Activated T-cell treated with anti-CD3 and anti-CD28 coated beads, Interleukin-2, amount 50 U/mL, for 24 hours (primary cell): Measurements from ENCODE around the gene RGS2.
A peak's percentile ranks its signal among the peaks of the same experiment; 100 is the strongest.

Experiments
- DNase-seq: peaks from one replicate; pipeline ENCODE4 v3.0.0-alpha.2; 2020
- H3K27ac Mint-ChIP-seq: 2 replicates; pipeline ENCODE4 v1.8.0; 2020; ENCODE audit warnings: mild to moderate bottlenecking, mixed read lengths
- H3K27me3 Mint-ChIP-seq: 2 replicates; pipeline ENCODE4 v1.8.0; 2020; ENCODE audit warnings: mixed read lengths
- H3K36me3 Mint-ChIP-seq: 2 replicates; pipeline ENCODE4 v1.8.0; 2020; ENCODE audit warnings: low read depth, mixed read lengths
- H3K4me1 Mint-ChIP-seq: 2 replicates; pipeline ENCODE4 v1.8.0; 2020; ENCODE audit warnings: low read depth, mixed read lengths
- H3K4me3 Mint-ChIP-seq: 2 replicates; pipeline ENCODE4 v1.8.0; 2020; ENCODE audit warnings: mild to moderate bottlenecking, moderate library complexity, mixed read lengths
- H3K9me3 Mint-ChIP-seq: 2 replicates; pipeline ENCODE4 v1.8.0; 2020; ENCODE audit warnings: mixed read lengths

The RGS2 gene

GRCh38 chr1:192808518-192809306 is at the start of gene RGS2:
Gene RGS2 (plus strand): TSS chr1:192809039. CDS start chr1:192809072, 33 bp downstream.
- peaks cover 47% of the 10 kb centered on the region for H3K4me1 Mint-ChIP-seq

GRCh38 chr1:192759104-192759503 is 49.7 kb upstream of the RGS2 start:
- Mint-ChIP-seq H3K27ac (no peak overlapping the region), H3K4me3 (no peak overlapping the region), H3K27me3 (peaks cover 25% of the 10 kb centered on the region), H3K4me1 (no peaks in the 10 kb centered on the region), H3K9me3 (no peaks in the 10 kb centered on the region), H3K36me3 (no peaks in the 10 kb centered on the region)
- DNase-seq, result no peak

More at GRCh38 chr1:192808518-192809306, at the start of gene RGS2:
- Mint-ChIP-seq H3K36me3 (peaks cover 24% of the 10 kb centered on the region), H3K27me3 (no peaks in the 10 kb centered on the region), H3K27ac (peak within 1 kb of the TSS; percentile 95), H3K4me3 (peak within 1 kb of the TSS; percentile 90), H3K9me3 (no peaks in the 10 kb centered on the region)
- peak; percentile 92 for DNase-seq

- H3K9me3 Mint-ChIP-seq, result no peaks in the 10 kb centered on the region
- H3K4me3 Mint-ChIP-seq, result no peak overlapping the region
- DNase-seq, result no peak
- H3K27ac Mint-ChIP-seq, result no peak overlapping the region
- H3K4me1 Mint-ChIP-seq, result no peaks in the 10 kb centered on the region
- no peaks in the 10 kb centered on the region for H3K36me3 Mint-ChIP-seq
- peaks cover 32% of the 10 kb centered on the region for H3K27me3 Mint-ChIP-seq
Observed at GRCh38 chr1:192762265-192762664, 46.6 kb upstream of the RGS2 start.

GRCh38 chr1:192763243-192763642 is 45.6 kb upstream of the RGS2 start:
- H3K27ac Mint-ChIP-seq, result no peak overlapping the region
- DNase-seq, result no peak
- H3K27me3 Mint-ChIP-seq, result peaks cover 34% of the 10 kb centered on the region
- no peaks in the 10 kb centered on the region for H3K9me3 Mint-ChIP-seq
- no peaks in the 10 kb centered on the region for H3K36me3 Mint-ChIP-seq
- no peak overlapping the region for H3K4me3 Mint-ChIP-seq
- no peaks in the 10 kb centered on the region for H3K4me1 Mint-ChIP-seq

- Mint-ChIP-seq H3K9me3 (no peaks in the 10 kb centered on the region), H3K4me3 (no peak overlapping the region), H3K4me1 (no peaks in the 10 kb centered on the region), H3K27me3 (peaks cover 32% of the 10 kb centered on the region), H3K27ac (no peak overlapping the region), H3K36me3 (no peaks in the 10 kb centered on the region)
- no peak for DNase-seq
Observed at GRCh38 chr1:192763756-192764155, 45.1 kb upstream of the RGS2 start.

GRCh38 chr1:192764675-192765074 is 44.2 kb upstream of the RGS2 start:
- Mint-ChIP-seq H3K27ac (no peak overlapping the region), H3K9me3 (no peaks in the 10 kb centered on the region), H3K27me3 (peaks cover 34% of the 10 kb centered on the region), H3K36me3 (no peaks in the 10 kb centered on the region), H3K4me1 (no peaks in the 10 kb centered on the region), H3K4me3 (no peak overlapping the region)
- no peak for DNase-seq

GRCh38 chr1:192766009-192766625 is 42.7 kb upstream of the RGS2 start:
- Mint-ChIP-seq H3K27me3 (peaks cover 27% of the 10 kb centered on the region), H3K4me3 (no peak overlapping the region), H3K4me1 (no peaks in the 10 kb centered on the region), H3K27ac (no peak overlapping the region), H3K9me3 (no peaks in the 10 kb centered on the region), H3K36me3 (no peaks in the 10 kb centered on the region)
- no peak for DNase-seq

GRCh38 chr1:192766876-192767275 is 42.0 kb upstream of the RGS2 start:
- Mint-ChIP-seq H3K27me3 (peaks cover 22% of the 10 kb centered on the region), H3K36me3 (no peaks in the 10 kb centered on the region), H3K27ac (no peak overlapping the region), H3K9me3 (no peaks in the 10 kb centered on the region), H3K4me3 (no peak overlapping the region), H3K4me1 (no peaks in the 10 kb centered on the region)
- no peak for DNase-seq

GRCh38 chr1:192767798-192768197 is 41.0 kb upstream of the RGS2 start:
- Mint-ChIP-seq H3K36me3 (no peaks in the 10 kb centered on the region), H3K9me3 (no peaks in the 10 kb centered on the region), H3K4me3 (no peak overlapping the region), H3K4me1 (no peaks in the 10 kb centered on the region), H3K27me3 (peaks cover 18% of the 10 kb centered on the region), H3K27ac (no peak overlapping the region)
- no peak for DNase-seq

GRCh38 chr1:192768463-192768862 is 40.4 kb upstream of the RGS2 start:
- H3K4me3 Mint-ChIP-seq, result no peak overlapping the region
- no peaks in the 10 kb centered on the region for H3K9me3 Mint-ChIP-seq
- H3K4me1 Mint-ChIP-seq, result no peaks in the 10 kb centered on the region
- no peak overlapping the region for H3K27ac Mint-ChIP-seq
- no peaks in the 10 kb centered on the region for H3K36me3 Mint-ChIP-seq
- DNase-seq, result no peak
- peaks cover 15% of the 10 kb centered on the region for H3K27me3 Mint-ChIP-seq

GRCh38 chr1:192771341-192771740 is 37.5 kb upstream of the RGS2 start:
- Mint-ChIP-seq H3K27ac (no peak overlapping the region), H3K4me3 (no peak overlapping the region), H3K27me3 (peaks cover 15% of the 10 kb centered on the region), H3K9me3 (no peaks in the 10 kb centered on the region), H3K36me3 (no peaks in the 10 kb centered on the region), H3K4me1 (no peaks in the 10 kb centered on the region)
- DNase-seq, result no peak

GRCh38 chr1:192775631-192776030 is 33.2 kb upstream of the RGS2 start:
- Mint-ChIP-seq H3K27me3 (peaks cover 6% of the 10 kb centered on the region), H3K4me1 (no peaks in the 10 kb centered on the region), H3K27ac (no peak overlapping the region), H3K4me3 (no peak overlapping the region), H3K9me3 (peaks cover 3% of the 10 kb centered on the region), H3K36me3 (no peaks in the 10 kb centered on the region)
- DNase-seq, result no peak

GRCh38 chr1:192776206-192776605 is 32.6 kb upstream of the RGS2 start:
- H3K27ac Mint-ChIP-seq, result no peak overlapping the region
- H3K27me3 Mint-ChIP-seq, result peaks cover 8% of the 10 kb centered on the region
- no peak for DNase-seq
- no peak overlapping the region for H3K4me3 Mint-ChIP-seq
- no peaks in the 10 kb centered on the region for H3K4me1 Mint-ChIP-seq
- no peaks in the 10 kb centered on the region for H3K36me3 Mint-ChIP-seq
- peaks cover 3% of the 10 kb centered on the region for H3K9me3 Mint-ChIP-seq

GRCh38 chr1:192776998-192777397 is 31.8 kb upstream of the RGS2 start:
- Mint-ChIP-seq H3K36me3 (no peaks in the 10 kb centered on the region), H3K4me3 (no peak overlapping the region), H3K27me3 (peaks cover 11% of the 10 kb centered on the region), H3K9me3 (peaks cover 3% of the 10 kb centered on the region), H3K27ac (no peak overlapping the region), H3K4me1 (no peaks in the 10 kb centered on the region)
- DNase-seq, result no peak

- Mint-ChIP-seq H3K4me1 (no peaks in the 10 kb centered on the region), H3K27me3 (peaks cover 32% of the 10 kb centered on the region), H3K4me3 (no peak overlapping the region), H3K36me3 (no peaks in the 10 kb centered on the region), H3K9me3 (peaks cover 3% of the 10 kb centered on the region), H3K27ac (no peak overlapping the region)
- no peak for DNase-seq
Observed at GRCh38 chr1:192783791-192784190, 25.0 kb upstream of the RGS2 start.
